GM19397 (cell line): ENCODE data around the gene PTCH2.

Source experiments
- ATAC-seq: cut with Tn5 transposase; IDR thresholded peaks from one replicate; pipeline ENCODE4 v1.9.1; 2021; ENCODE audit warnings: mild to moderate bottlenecking, moderate library complexity; ENCODE audit not compliant: unreplicated experiment

PTCH2 gene, protein sequence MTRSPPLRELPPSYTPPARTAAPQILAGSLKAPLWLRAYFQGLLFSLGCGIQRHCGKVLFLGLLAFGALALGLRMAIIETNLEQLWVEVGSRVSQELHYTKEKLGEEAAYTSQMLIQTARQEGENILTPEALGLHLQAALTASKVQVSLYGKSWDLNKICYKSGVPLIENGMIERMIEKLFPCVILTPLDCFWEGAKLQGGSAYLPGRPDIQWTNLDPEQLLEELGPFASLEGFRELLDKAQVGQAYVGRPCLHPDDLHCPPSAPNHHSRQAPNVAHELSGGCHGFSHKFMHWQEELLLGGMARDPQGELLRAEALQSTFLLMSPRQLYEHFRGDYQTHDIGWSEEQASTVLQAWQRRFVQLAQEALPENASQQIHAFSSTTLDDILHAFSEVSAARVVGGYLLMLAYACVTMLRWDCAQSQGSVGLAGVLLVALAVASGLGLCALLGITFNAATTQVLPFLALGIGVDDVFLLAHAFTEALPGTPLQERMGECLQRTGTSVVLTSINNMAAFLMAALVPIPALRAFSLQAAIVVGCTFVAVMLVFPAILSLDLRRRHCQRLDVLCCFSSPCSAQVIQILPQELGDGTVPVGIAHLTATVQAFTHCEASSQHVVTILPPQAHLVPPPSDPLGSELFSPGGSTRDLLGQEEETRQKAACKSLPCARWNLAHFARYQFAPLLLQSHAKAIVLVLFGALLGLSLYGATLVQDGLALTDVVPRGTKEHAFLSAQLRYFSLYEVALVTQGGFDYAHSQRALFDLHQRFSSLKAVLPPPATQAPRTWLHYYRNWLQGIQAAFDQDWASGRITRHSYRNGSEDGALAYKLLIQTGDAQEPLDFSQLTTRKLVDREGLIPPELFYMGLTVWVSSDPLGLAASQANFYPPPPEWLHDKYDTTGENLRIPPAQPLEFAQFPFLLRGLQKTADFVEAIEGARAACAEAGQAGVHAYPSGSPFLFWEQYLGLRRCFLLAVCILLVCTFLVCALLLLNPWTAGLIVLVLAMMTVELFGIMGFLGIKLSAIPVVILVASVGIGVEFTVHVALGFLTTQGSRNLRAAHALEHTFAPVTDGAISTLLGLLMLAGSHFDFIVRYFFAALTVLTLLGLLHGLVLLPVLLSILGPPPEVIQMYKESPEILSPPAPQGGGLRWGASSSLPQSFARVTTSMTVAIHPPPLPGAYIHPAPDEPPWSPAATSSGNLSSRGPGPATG

GRCh38 chr1:44842862-44843655, at the start of gene PTCH2:
TSS of gene PTCH2 (minus strand) at chr1:44843253. CDS start at chr1:44842932, 321 bp downstream.
- no peak for ATAC-seq

- ATAC-seq, result no peak
Measured at GRCh38 chr1:44890007-44890406, 47.0 kb upstream of the PTCH2 start.

- no peak for ATAC-seq
Measured at GRCh38 chr1:44885406-44885805, 42.4 kb upstream of the PTCH2 start.

DNA sequence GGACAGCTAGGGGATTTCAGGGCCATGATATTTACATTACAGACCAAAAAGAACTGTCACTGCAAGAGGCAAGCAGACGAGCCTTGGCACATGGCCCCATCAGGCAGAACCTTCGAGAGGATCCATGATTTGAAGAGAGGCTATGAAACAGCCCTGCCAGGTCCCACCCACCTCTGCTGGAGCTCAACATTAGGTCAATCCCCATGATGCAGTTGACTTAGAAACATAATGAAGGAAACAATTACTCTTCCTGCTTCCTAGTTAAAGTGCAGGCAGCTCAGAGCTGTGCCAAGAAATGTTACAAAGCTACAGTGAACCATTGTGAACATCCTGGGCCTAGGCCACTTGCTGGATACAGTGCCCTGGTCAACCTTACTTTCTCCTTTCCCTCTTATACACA, 41.7 kb upstream of the PTCH2 start:
- ATAC-seq, result no peak

DNA sequence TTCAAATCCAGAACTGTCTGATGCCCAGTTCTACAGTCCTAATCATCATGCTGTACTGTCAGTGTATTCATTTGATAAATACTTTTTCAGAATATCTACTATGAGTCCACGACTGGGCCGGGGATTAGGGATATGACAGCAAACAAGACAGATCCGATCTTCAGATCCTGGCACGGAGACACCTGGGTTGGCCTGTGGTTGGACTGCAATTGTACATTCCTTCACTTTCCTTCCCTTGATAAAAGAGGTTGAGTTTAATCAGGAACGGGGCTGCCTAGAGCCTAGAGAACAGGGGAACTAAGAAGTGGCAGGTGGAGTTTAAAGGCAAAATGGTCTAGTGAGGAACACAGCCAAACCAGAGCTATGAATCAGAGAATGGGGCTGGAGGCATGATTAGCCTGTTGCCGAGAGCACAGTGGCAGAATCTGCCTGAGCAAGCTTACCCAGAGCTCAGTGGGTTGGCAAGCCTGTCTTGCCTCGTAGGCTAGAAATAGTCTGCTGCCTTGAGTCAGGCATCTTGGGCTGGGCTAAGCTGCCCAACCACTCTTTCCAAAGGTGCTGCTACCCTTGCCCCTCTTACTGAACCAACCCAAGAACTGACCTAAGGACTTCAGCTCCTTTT, 38.1 kb upstream of the PTCH2 start:
- ATAC-seq, result no peak

GRCh38 chr1:44874155-44874554, 31.1 kb upstream of the PTCH2 start:
- no peak for ATAC-seq

DNA sequence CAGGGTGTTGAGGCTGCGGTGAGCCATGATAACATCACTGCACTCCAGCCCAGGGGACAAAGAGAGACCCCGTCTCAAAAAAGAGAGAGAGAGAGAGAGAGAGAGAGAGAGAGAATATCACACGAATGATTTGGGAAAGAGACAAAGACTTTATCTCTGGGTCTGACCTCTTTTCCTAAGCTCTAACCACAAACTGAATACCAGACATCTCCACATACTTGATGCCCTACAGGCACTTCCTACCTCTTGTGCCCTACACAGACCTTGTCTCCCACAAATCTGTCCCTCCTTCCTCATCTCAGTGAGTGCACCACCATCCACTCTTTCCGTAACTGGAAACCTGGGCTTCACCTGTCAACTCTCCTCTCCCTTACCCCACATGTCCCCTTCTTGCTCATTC, 27.0 kb upstream of the PTCH2 start:
- ATAC-seq, result no peak

- ATAC-seq, result no peak
Measured at GRCh38 chr1:44867801-44868200, 24.7 kb upstream of the PTCH2 start.

DNA sequence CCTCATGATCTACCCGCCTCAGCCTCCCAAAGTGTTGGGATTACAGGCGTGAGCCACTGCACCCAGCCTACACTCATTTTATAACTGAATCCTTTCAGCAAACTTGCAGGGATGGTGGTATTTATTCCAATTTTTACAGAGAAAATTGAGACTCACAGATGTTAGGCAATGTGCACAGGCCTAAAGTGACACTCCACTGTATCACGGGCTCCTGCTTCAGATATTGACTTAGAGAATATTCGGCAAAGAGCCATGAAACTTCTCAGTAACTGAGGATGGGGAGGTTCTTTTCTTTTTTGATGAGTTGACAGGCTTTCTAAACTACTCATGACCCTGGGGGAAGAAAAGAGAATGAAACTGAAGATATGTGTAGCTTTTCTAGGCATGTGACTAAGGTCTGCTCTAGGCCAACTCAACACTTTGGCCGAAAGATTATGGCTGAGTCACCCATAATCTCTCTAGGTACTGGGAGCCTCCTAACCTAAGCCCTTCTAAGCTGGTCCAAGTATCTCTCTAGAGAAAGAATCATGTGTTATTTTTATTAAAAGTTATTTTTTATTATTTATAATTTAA, 19.9 kb upstream of the PTCH2 start:
- no peak for ATAC-seq

DNA sequence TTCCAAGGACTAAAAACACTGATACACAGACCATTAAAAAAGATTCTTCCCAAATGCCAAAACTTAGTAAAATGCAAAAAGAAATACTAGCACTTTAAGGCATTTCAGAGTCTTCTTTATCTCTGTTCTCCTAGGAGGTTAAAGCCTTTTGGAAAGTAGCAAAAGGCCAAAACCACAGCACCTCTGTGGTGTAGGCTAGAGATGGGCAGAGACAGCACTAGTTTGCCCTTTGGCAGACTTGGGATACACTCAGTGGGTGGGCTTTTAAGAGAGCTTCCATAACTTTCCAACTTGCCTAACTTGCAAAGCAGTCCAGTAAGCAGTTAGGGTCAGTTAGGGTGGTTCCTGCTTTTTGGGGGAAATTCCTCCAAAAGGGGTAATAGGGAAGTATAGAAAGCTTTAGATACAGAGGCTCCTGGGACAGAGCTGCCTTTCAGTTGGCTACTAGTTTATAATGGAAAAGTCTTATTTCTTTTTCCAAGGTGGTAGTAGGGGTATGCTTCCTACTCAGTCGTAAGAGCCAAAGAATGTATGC, 17.9 kb upstream of the PTCH2 start:
- ATAC-seq, result no peak

GRCh38 chr1:44860331-44860730, 17.3 kb upstream of the PTCH2 start:
- ATAC-seq, result no peak

- no peak for ATAC-seq
Measured at GRCh38 chr1:44857446-44857845, 14.4 kb upstream of the PTCH2 start.

DNA sequence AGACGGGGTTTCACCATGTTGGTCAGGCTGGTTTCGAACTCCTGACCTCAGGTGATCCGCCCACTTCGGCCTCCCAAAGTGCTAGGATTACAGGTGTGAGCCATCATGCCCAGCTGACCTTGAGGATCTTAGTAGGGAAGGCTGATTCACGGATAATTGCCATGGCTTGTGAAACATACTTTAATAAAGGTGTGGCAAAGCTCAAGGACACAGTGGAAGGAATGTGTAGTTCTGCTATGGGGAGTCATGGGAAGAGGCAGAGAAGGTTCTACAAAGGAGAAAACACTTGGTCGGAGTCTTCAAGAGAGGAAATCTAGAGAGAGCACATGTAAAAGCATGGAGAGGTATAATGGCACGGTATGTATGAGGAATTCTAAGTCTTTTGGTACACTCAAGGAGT, 12.7 kb upstream of the PTCH2 start:
- ATAC-seq, result no peak

GRCh38 chr1:44854970-44855369, 11.9 kb upstream of the PTCH2 start:
- ATAC-seq, result no peak

DNA sequence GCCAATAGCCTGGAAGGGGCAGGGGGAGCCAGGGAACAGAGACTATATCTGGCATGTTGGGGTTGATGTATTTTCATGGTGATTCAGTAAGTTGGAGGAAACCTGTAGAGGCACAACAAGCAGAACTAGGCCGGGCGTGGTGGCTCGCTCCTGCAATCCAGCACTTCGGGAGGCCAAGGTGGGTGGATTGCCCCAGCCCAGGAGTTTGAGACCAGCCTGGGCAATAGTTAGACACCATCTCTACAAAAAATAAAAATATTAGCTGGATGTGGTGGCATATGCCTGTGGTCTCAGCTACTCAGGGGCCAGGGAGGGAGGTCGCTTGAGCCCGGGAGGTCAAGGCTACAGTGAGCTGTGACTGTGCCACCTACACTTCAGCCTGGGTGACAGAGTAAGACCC, 10.1 kb upstream of the PTCH2 start:
- no peak for ATAC-seq

DNA sequence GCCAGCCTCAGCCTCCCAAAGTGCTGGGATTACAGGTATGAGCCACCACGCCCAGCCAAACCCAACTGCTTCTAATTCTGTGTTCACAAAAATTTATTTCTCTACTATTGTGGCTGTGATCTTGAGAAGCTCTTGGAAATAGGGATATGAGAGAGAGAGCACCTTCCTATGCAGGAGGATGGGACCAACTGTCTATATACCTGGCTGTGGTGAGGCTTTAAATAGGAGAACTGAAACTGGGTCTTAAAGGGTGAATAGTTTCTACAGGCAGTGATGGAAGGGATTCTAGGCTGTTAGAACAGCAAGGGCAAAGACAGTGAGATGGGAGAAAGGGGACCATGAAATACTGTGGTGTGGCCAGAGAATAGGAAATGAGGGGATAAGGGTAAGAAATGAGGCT, 8.3 kb upstream of the PTCH2 start:
- ATAC-seq, result no peak

GRCh38 chr1:44849575-44850132, 6.6 kb upstream of the PTCH2 start:
- no peak for ATAC-seq

DNA sequence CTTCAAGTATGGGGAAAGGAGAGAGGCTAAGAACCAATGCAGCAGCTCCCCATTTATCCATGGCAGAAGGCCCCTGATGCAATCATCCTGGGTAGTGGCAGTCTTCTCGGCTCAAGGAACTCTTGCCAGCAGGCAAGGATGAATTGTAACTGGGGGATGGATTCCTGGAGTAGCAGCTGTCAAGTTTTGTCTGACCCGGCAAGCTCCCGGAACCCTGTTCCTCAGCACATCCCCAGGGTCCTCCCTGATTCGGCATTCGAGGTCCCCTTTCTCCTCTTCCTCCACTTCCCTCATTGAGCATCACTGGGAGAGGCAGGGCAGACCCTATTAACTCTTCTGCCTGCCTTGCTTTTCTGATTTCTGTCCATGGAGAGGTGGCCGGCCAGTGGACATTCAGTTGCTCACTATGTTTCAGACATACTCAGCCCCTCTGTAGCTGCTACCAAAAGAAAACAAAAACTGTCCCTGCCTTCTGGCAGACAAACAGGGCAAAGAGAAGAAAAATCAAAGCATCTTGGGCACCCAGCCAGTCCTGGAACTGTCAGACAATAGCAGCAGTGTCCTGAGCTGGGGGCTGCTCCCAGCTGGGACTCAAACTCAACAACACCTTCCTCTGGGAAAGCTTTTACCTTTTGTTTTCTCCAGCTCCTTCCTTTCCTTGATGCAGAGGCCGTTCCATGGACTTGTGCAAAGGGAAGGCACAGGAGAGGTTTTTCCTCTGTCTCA, 5.6 kb upstream of the PTCH2 start:
- no peak for ATAC-seq

- no peak for ATAC-seq
Measured at GRCh38 chr1:44847845-44848244, 4.8 kb upstream of the PTCH2 start.
